Mesothelial cell of epicardium (in vitro differentiated cells): ENCODE results near the gene TFAP2E. TPM values are rescaled to one million over a fixed set of nuclear protein-coding genes. Genes with fewer than 3 reads are reported as not detected.

ENCODE experiments used
- DNase-seq, 2 experiments: peaks; one replicate each; pipeline ENCODE4 v3.0.0; 2021; ENCODE audit warnings: low spot score in 2 of 2; ENCODE audit not compliant: unreplicated experiment in 2 of 2
- H3K27ac Mint-ChIP-seq: 2 replicates; pipeline ENCODE4 v1.8.0; 2021; ENCODE audit warnings: mixed read lengths
- H3K27me3 Mint-ChIP-seq: 2 replicates; pipeline ENCODE4 v1.8.0; 2021; ENCODE audit warnings: low read depth, mixed read lengths
- H3K36me3 Mint-ChIP-seq: 2 replicates; pipeline ENCODE4 v1.8.0; 2021; ENCODE audit warnings: mixed read lengths
- H3K4me1 Mint-ChIP-seq: 2 replicates; pipeline ENCODE4 v1.8.0; 2021; ENCODE audit warnings: mixed read lengths
- H3K4me3 Mint-ChIP-seq: 2 replicates; pipeline ENCODE4 v1.8.0; 2021; ENCODE audit warnings: mild to moderate bottlenecking, moderate library complexity, mixed read lengths
- H3K9me3 Mint-ChIP-seq: 2 replicates; pipeline ENCODE4 v1.8.0; 2021; ENCODE audit warnings: mixed read lengths
- total RNA-seq: library from RNA; stranded (reverse); gene quantifications from 3 replicates; pipeline ENCODE4 v1.2.1, GENCODE V29; 2021
- TF ChIP-seq, protein P1 (sequence below): fragments of 200-600 bp; sonication (generic); IDR thresholded peaks from one replicate; pipeline ENCODE4 v1.5.0; 2021; ENCODE audit warnings: antibody characterized with exemption; ENCODE audit not compliant: unreplicated experiment

TFAP2E gene
- total RNA-seq, 1 donor from 2014 or later, result 2.9 TPM

DNA sequence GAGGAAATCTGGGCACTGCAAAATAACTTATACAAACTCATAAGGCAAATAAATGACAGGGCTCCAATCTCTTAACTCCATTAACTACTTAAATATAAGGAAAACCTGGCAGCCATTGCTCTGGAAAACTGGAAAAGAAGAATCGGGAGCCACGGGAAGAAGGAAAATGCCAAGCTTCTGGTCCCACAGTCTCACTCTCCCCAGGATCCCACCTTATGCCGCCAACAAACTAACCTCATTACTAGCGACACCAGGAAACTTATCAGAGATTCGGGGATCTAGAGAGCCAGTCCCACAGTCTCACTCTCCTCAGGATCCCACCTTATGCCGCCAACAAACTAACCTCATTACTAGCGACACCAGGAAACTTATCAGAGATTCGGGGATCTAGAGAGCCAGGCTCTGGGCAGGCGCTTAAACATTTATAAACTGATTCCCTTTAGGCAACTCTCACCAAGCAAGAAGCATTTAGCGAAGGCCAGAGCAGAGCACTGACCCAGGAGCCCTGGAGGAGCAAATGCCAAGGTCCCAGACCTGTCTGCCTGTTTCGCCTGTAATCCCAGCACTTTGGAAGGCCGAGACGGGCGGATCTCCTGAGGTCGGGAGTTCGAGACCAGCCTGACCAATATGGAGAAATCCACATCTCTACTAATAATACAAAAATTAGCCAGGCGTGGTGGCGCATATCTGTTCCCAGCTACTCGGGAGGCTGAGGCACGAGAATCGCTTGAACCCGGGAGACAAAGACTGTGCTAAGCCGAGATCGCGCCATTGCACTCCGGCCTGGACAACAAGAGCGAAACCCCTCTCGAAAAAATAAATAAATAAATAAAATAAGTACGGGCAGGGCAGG, 67.5 kb downstream of the TFAP2E start:
- peak overlapping the region; percentile 99 for H3K4me3 Mint-ChIP-seq
- DNase-seq, result no peak
- TF ChIP-seq, protein P1, sequence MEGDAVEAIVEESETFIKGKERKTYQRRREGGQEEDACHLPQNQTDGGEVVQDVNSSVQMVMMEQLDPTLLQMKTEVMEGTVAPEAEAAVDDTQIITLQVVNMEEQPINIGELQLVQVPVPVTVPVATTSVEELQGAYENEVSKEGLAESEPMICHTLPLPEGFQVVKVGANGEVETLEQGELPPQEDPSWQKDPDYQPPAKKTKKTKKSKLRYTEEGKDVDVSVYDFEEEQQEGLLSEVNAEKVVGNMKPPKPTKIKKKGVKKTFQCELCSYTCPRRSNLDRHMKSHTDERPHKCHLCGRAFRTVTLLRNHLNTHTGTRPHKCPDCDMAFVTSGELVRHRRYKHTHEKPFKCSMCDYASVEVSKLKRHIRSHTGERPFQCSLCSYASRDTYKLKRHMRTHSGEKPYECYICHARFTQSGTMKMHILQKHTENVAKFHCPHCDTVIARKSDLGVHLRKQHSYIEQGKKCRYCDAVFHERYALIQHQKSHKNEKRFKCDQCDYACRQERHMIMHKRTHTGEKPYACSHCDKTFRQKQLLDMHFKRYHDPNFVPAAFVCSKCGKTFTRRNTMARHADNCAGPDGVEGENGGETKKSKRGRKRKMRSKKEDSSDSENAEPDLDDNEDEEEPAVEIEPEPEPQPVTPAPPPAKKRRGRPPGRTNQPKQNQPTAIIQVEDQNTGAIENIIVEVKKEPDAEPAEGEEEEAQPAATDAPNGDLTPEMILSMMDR, result no peak
- peaks cover 8% of the 10 kb centered on the region for H3K36me3 Mint-ChIP-seq
- no peaks in the 10 kb centered on the region for H3K9me3 Mint-ChIP-seq
- peak overlapping the region; percentile 100 for H3K27ac Mint-ChIP-seq
- peaks cover 12% of the 10 kb centered on the region for H3K27me3 Mint-ChIP-seq
- H3K4me1 Mint-ChIP-seq, result peaks cover 30% of the 10 kb centered on the region

DNA sequence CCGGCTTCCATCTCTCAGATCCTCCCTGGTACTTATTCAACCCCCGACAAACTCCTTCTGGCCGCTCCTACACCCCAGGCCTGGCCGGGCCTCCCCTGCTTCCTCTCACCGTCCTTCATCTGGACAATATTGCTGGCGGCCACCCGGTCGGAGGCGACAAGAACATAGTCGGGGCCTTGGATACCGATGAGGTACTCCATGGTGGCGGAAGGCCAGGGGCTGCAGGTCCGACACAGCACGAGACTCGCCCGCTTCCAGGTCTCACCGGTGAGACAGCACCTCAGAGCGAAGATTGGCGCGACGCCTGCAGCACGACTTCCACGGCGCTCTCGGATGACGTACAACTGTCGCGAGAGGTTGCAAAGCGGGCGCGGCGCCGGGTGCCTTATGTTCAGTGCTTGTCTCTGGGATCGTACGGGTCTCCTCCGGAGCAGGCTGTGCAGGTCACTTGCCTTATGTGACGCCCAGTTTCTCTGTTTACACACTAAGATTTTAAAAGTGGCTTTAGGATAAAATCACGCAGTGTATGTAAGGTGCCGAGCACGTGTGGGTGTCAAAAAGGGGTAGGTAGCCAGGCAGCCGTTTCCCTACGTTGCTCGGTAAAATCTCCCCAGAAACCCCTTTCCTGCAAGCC, 68.2 kb downstream of the TFAP2E start, which contains the start of gene PSMB2:
TSS of gene PSMB2 (minus strand) at position 294 of the 634 bp plus-strand sequence. CDS start at position 200, 94 bp downstream.
- Mint-ChIP-seq H3K27ac (peak within 1 kb of the TSS; percentile 100), H3K4me1 (peaks cover 30% of the 10 kb centered on the region), H3K9me3 (no peaks in the 10 kb centered on the region), H3K27me3 (peaks cover 20% of the 10 kb centered on the region), H3K4me3 (peak within 1 kb of the TSS; percentile 99), H3K36me3 (peaks cover 3% of the 10 kb centered on the region)
- TF ChIP-seq, protein P1, result no peak
- peak; percentile 92 to 98 for DNase-seq

DNA sequence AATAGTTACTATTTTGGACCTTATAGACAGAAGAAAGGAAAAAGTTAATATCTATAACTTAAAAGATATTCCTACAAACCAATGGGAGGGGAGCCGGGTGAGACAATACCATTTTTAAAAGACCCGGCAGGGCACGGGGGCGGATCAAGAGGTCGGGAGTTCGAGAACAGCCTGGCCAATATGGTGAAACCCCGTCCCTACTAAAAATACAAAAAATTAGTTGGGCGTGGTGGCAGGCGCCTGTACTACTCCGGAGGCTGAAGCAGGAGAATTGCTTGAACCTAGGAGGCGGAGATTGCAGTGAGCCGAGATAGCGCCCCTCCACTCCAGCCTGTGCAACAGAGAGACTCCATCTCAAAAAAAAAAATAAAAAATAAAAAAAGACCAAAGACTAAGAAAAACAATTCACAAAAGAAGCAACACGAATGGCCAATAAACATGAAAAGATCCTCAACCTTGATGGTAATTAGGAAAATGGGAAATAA, 69.4 kb downstream of the TFAP2E start:
- Mint-ChIP-seq H3K4me3 (peak overlapping the region; percentile 99), H3K27ac (peak overlapping the region; percentile 100), H3K9me3 (no peaks in the 10 kb centered on the region), H3K4me1 (peaks cover 27% of the 10 kb centered on the region), H3K36me3 (peaks cover 3% of the 10 kb centered on the region), H3K27me3 (peaks cover 29% of the 10 kb centered on the region)
- TF ChIP-seq, protein P1, result no peak
- DNase-seq, result no peak

DNA sequence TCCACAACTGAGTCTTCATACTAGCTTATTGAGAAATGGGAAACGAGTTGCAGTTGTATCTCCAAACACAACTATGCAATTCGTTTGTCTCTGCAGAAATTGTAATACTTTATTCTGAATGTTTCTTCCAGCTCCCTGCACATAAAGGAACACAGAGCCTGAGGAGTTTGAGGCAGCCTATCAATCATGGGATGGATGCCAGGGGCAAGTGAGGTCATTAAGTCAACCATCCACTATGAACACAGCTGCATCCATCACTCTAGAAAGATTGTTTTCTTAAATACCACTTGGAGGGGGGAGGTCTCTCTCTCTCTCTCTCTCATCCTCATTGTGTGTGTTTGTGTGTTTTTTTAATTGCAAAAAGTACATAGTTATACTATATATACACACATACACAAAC, 71.1 kb downstream of the TFAP2E start:
- Mint-ChIP-seq H3K36me3 (peaks cover 3% of the 10 kb centered on the region), H3K27ac (no peak overlapping the region), H3K9me3 (no peaks in the 10 kb centered on the region), H3K4me1 (peaks cover 17% of the 10 kb centered on the region), H3K27me3 (peaks cover 37% of the 10 kb centered on the region), H3K4me3 (no peak overlapping the region)
- TF ChIP-seq, protein P1, result no peak
- no peak for DNase-seq

Other genes starting within 250 kb of the TFAP2E start
- 64.9 to 73.8 TPM (median 72.5 TPM) in 3 replicates for gene KIAA0319L, start 15.9 kb upstream of the TFAP2E start, total RNA-seq
- gene NCDN, start 15.5 kb upstream of the TFAP2E start, total RNA-seq, result 26.4 to 27.8 TPM (median 26.6 TPM) in 3 replicates
- gene PSMB2, start 68.2 kb downstream of the TFAP2E start, total RNA-seq, result 60.1 to 61.9 TPM (median 61.1 TPM) in 3 replicates
- gene C1orf216, start 145.6 kb downstream of the TFAP2E start, total RNA-seq, result 10.7 to 11.9 TPM (median 11.2 TPM) in 3 replicates
- 10.3 to 12.5 TPM (median 10.5 TPM) in 3 replicates for gene CLSPN, start 196.7 kb downstream of the TFAP2E start, total RNA-seq
- 25.1 to 27.1 TPM (median 26.5 TPM) in 3 replicates for gene AGO4, start 234.7 kb downstream of the TFAP2E start, total RNA-seq